Keratinocyte (primary cell): ENCODE measurements around the gene ADCY5. TPM values are rescaled to one million over a fixed set of nuclear protein-coding genes. Genes with fewer than 3 reads are reported as not detected.

Source experiments
- DNase-seq: peaks from one replicate; pipeline ENCODE4 v3.0.0-alpha.2; 2011; ENCODE audit warnings: low read depth, missing footprints, low spot score
- FAIRE-seq: peaks from 2 replicates; lab custom pipeline; 2011; peaks lifted over from hg19 to GRCh38; lab: Jason Lieb, UNC
- H2AFZ ChIP-seq: 2 replicates; pipeline ENCODE4 v1.6.0; 2012; ENCODE audit warnings: low read length, control low read depth, inconsistent platforms; ENCODE audit not compliant: control insufficient read depth
- H3K27ac ChIP-seq: 2 replicates; pipeline ENCODE4 v1.5.1; 2011; ENCODE audit warnings: low read length; ENCODE audit not compliant: control insufficient read depth, insufficient read depth
- H3K27me3 ChIP-seq: 3 replicates; pipeline ENCODE4 v1.6.0; 2011; ENCODE audit warnings: low read length; ENCODE audit not compliant: control insufficient read depth, insufficient read depth; ENCODE audit errors: extremely low read depth
- H3K36me3 ChIP-seq, 2 experiments: 2 replicates in 1 of 2; 3 replicates in 1 of 2; pipeline ENCODE4 v1.5.1; 2011; ENCODE audit warnings: low read length in 2 of 2, mild to moderate bottlenecking in 1 of 2; ENCODE audit not compliant: control insufficient read depth in 2 of 2, insufficient read depth in 2 of 2; ENCODE audit errors: extremely low read depth in 1 of 2
- H3K4me1 ChIP-seq: 3 replicates; pipeline ENCODE4 v1.5.1; 2011; ENCODE audit warnings: low read length; ENCODE audit not compliant: control insufficient read depth, insufficient read depth; ENCODE audit errors: extremely low read depth
- H3K4me2 ChIP-seq: 3 replicates; pipeline ENCODE4 v1.6.0; 2011; ENCODE audit warnings: low read depth, low read length; ENCODE audit not compliant: control insufficient read depth, insufficient read depth; ENCODE audit errors: extremely low read depth
- H3K4me3 ChIP-seq, 3 experiments: fragments of 200-600 bp in 1 of 3; sonication (generic) in 1 of 3; 2 replicates in 2 of 3; 3 replicates in 1 of 3; pipeline ENCODE4 v1.5.1; 2011 to 2016; ENCODE audit warnings: low read length in 3 of 3, mild to moderate bottlenecking in 3 of 3, control low read depth in 2 of 3, inconsistent platforms in 1 of 3, low read depth in 1 of 3, mixed read lengths in 1 of 3, mixed run types in 1 of 3, moderate library complexity in 1 of 3; ENCODE audit not compliant: control insufficient read depth in 2 of 3, insufficient read depth in 2 of 3; ENCODE audit errors: extremely low read depth in 1 of 3
- H3K79me2 ChIP-seq: 2 replicates; pipeline ENCODE4 v1.6.0; 2012; ENCODE audit warnings: low read length; ENCODE audit not compliant: control insufficient read depth, insufficient read depth
- H3K9ac ChIP-seq: 3 replicates; pipeline ENCODE4 v1.6.0; 2011; ENCODE audit warnings: low read length; ENCODE audit not compliant: control insufficient read depth, insufficient read depth; ENCODE audit errors: extremely low read depth
- H3K9me1 ChIP-seq: 3 replicates; pipeline ENCODE4 v1.6.0; 2011; ENCODE audit warnings: low read length; ENCODE audit not compliant: control insufficient read depth, insufficient read depth; ENCODE audit errors: extremely low read depth
- H3K9me3 ChIP-seq: 2 replicates; pipeline ENCODE4 v1.5.1; 2012; ENCODE audit warnings: low read depth, low read length; ENCODE audit not compliant: control insufficient read depth
- H4K20me1 ChIP-seq: 3 replicates; pipeline ENCODE4 v1.6.0; 2011; ENCODE audit warnings: low read length; ENCODE audit not compliant: control insufficient read depth, insufficient read depth; ENCODE audit errors: extremely low read depth
- EZH2 ChIP-seq: IDR thresholded peaks from one replicate; pipeline ENCODE4 v1.6.1; 2012; ENCODE audit warnings: inconsistent platforms, mild to moderate bottlenecking, low read length, moderate library complexity
- dilution Hi-C: fragments of 300-500 bp; cut with MboI; formaldehyde crosslinking; loops from one replicate; pipeline ENCODE4 v1.7.0; 2020; ENCODE audit warnings: low sequenced_read_pairs; ENCODE audit not compliant: extremely low pct_ligation_motif_present
- polyA plus RNA-seq, 5 experiments: library from polyadenylated mRNA; depleted of rRNA in 3 of 5; stranded (reverse) in 3 of 5; stranded (forward) in 1 of 5; unstranded in 1 of 5; fragments of >200 nt; gene quantifications; 1 replicate in 1 of 5; 2 replicates in 3 of 5; 3 replicates in 1 of 5; pipeline versions ENCODE4 v1.2.1 to v1.2.3, GENCODE V29; 2011 to 2012; ENCODE audit warnings: missing spikeins in 2 of 5, low read depth in 1 of 5, low replicate concordance in 1 of 5
- TF ChIP-seq, protein P1 (sequence below), 3 experiments: IDR thresholded peaks in 1 of 3; conservative IDR thresholded peaks in 1 of 3; optimal IDR thresholded peaks in 1 of 3; 2 replicates in 2 of 3; 3 replicates in 1 of 3; pipeline versions ENCODE3 to v1.5.1; 2011; ENCODE audit warnings: low read length in 3 of 3, mild to moderate bottlenecking in 3 of 3, moderate library complexity in 2 of 3, control low read depth in 1 of 3, inconsistent platforms in 1 of 3; ENCODE audit not compliant: insufficient read depth in 2 of 3; ENCODE audit errors: extremely low read depth in 1 of 3

The ADCY5 gene
- polyA plus RNA-seq, 1 donor (not counting 4 experiments of a cell fraction or from before 2014, with no cell fraction given), result not detected

DNA sequence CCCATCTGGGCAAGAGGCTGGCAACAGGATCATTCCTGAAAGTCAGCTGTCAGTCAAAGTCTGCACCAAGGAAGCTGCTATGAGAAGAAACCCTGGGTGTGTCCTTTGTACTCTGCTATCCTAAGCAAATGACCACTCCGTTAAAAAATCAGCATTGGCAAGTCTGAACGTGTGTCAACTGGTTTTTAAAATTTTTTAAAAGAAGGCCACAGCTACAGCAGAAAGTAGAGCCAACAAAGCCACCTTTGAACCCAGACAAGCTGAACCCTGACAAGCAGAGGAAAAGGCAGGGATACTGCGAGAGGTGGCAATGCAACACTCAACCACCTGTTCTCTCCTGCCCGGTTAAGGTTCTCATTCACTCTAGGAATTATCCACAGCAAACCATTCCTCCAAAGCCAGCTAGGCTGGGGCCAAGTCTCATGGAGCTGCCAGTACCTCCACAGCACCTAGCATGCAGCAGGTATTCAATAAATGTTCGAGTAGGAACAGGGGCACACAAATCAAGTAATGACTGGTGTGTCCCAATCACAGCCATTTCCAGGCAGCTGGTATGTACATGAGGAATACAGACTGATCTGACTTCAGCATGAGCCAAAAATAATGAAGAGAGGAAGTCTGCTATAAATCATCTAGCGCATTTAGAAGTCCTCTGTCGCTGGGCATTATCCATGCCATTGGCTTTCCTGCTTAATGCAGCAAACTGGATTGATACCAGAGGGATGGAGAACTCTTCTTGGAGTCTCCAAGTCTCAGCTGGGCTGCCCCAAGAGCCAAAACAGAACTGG is 76.0 kb downstream of the ADCY5 start:
- dilution Hi-C loops, result no loop called here
- Histone ChIP-seq H3K79me2 (no peaks in the 10 kb centered on the region), H3K36me3 (no peaks in the 10 kb centered on the region), H2AFZ (no peak overlapping the region), H3K4me3 (no peak overlapping the region), H4K20me1 (no peaks in the 10 kb centered on the region), H3K9me3 (no peaks in the 10 kb centered on the region), H3K9ac (no peak overlapping the region), H3K4me1 (no peaks in the 10 kb centered on the region), H3K27ac (no peak overlapping the region), H3K9me1 (no peaks in the 10 kb centered on the region), H3K27me3 (peaks cover 20% of the 10 kb centered on the region), H3K4me2 (no peak overlapping the region)
- FAIRE-seq (no peak), DNase-seq (no peak)
- TF ChIP-seq, protein P1, sequence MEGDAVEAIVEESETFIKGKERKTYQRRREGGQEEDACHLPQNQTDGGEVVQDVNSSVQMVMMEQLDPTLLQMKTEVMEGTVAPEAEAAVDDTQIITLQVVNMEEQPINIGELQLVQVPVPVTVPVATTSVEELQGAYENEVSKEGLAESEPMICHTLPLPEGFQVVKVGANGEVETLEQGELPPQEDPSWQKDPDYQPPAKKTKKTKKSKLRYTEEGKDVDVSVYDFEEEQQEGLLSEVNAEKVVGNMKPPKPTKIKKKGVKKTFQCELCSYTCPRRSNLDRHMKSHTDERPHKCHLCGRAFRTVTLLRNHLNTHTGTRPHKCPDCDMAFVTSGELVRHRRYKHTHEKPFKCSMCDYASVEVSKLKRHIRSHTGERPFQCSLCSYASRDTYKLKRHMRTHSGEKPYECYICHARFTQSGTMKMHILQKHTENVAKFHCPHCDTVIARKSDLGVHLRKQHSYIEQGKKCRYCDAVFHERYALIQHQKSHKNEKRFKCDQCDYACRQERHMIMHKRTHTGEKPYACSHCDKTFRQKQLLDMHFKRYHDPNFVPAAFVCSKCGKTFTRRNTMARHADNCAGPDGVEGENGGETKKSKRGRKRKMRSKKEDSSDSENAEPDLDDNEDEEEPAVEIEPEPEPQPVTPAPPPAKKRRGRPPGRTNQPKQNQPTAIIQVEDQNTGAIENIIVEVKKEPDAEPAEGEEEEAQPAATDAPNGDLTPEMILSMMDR (optimal IDR thresholded peaks at IDR 0.05 in 1 of 3, IDR thresholded peaks at IDR 0.05 in 1 of 3, conservative IDR thresholded peaks at IDR 0.05 in 1 of 3; ENCODE audit: extremely low read depth in 1 of 3, insufficient read depth in 2 of 3, low read length in 3 of 3), result no peak
- TF ChIP-seq EZH2, result peak; percentile 31

DNA sequence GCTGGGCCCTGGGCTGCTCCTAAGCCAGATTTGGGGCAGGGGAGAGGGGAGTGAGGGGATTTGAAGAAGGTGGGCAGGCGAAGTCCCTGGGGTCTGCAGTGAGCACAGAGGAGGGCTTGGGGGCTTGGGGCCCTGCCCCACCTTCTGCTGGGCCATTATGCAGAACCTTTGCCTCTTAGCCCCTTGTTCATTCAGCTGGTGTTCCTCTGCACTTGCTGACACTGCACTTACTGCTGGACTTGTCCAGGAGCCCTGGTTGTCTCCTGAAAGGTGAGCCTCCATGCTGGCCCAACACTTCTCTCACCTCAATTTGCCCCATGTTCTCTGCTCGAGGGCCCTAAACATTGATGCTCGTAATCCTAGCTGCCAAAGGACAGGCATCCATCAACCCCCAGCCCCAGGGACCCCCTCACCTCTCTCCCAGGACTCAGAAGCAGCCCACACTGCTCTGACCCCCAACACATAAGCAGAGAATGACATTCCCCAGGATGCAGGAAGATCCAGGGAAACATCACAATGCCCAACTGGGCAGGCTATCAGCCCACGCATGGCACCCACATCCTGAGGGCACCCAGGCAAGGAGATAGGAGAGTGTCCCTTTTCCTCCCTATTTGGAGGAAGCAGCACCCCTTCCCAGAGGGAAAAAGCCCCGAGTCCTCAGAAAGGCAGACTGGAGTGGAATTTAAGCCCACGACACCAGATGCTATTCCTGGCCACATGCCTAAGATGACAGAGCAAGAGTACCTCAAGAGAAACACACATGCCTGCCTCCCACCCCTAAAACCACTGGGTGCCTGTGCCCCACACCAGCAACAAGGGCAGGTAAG is 76.8 kb downstream of the ADCY5 start:
- Histone ChIP-seq H3K4me1 (no peaks in the 10 kb centered on the region), H4K20me1 (no peaks in the 10 kb centered on the region), H3K9ac (no peak overlapping the region), H3K4me3 (no peak overlapping the region), H3K9me3 (no peaks in the 10 kb centered on the region), H3K27me3 (peaks cover 20% of the 10 kb centered on the region), H3K9me1 (no peaks in the 10 kb centered on the region), H2AFZ (no peak overlapping the region), H3K27ac (no peak overlapping the region), H3K79me2 (no peaks in the 10 kb centered on the region), H3K36me3 (no peaks in the 10 kb centered on the region), H3K4me2 (no peak overlapping the region)
- FAIRE-seq, result no peak
- TF ChIP-seq, protein P1 (optimal IDR thresholded peaks at IDR 0.05 in 1 of 3, IDR thresholded peaks at IDR 0.05 in 1 of 3, conservative IDR thresholded peaks at IDR 0.05 in 1 of 3; ENCODE audit: extremely low read depth in 1 of 3, insufficient read depth in 2 of 3, low read length in 3 of 3), result no peak
- TF ChIP-seq EZH2, result no peak
- DNase-seq, result no peak
- dilution Hi-C loops, result no loop called here
